CD4-positive, alpha-beta T cell treated with Interleukin-17A for 4 hours (primary cell): Measurements from ENCODE around the gene KDM4B.

Experiments
- DNase-seq: peaks from one replicate; pipeline ENCODE4 v3.0.0-alpha.2; 2020; ENCODE audit warnings: mixed read lengths

The KDM4B gene

DNA sequence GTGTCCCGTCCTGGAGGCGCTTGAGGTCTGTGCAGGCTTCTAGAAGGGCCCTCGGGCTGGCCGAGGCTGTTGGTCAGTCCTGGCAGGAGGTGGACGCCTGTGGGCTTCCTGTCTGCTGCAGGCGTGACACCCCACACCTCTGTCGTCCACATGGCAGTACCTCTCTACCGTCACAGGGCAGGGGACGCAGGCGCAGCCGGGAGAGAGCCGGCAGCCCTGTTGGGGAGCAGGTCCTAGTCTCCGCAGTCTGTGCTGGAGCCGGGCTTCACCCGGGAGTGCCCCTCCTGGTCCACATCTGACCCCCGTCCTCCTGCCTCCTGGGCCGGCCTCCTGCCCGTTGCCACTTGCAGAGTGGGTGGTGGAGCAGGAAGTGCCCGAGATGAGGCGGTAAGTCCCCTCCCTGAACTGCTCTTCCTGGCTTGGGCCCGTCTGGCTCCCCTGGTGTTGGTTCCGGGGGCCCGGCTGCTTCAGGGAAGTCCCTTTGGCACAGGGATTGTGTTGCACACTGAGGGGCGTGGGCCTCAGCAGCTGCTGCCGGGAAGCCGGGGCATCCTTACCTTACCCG is 106.0 kb downstream of the KDM4B start:
- no peak for DNase-seq

DNA sequence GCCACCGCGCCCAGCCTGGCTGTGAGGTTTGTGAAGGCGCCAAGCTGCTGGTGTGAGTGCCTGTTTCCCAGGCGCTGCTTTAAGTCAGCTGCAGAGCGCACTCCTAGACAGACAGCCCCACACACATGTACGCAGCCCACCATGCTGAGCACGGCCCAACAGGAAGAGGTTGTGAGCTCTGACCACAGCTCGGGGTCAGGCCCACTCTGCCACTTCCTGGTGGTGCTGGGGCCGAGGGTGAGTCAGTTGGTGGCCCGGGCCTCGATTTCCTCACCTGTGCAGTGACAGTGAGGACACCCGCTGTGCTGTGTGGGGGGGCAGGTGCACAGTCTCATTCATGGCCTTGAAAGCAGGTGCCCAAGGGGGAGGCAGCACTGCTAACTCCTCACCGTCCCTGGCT is 106.7 kb downstream of the KDM4B start:
- DNase-seq, result no peak

DNA sequence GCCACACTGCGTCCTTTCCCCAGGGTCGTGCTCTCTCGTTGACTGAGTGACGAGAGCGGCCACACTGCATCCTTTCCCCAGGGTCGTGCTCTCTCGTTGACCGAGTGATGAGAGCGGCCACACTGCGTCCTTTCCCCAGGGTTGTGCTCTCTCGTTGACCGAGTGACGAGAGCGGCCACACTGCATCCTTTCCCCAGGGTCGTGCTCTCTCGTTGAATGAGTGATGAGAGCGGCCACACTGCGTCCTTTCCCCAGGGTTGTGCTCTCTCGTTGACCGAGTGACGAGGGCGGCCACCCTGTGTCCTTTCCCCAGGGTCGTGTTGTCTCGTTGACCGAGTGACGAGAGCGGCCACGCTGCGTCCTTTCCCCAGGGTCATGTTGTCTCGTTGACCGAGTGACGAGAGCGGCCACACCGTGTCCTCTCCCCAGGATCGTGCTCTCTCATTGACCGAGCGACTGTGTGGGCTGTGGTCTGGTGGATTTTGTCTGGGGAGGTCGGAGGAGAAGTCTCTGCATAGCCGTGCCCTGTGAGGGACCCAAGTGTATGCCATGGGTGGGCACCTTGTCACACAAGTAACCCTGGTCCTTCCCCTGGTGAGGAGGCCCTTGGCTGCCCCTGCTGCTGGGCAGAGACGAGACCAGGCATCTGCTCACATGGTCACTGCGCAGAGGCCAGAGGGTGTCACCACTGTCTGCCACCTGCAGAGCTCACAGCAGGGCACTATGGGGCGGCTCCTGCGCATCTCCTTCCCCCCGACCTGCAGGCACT is 107.7 kb downstream of the KDM4B start:
- no peak for DNase-seq

- DNase-seq, result no peak
These were observed 108.2 kb downstream of the KDM4B start for GRCh38 chr19:5077209-5077515.

GRCh38 chr19:5078182-5078581 is 109.3 kb downstream of the KDM4B start:
- peak; percentile 11 for DNase-seq

GRCh38 chr19:5078666-5079065 is 109.8 kb downstream of the KDM4B start:
- DNase-seq, result no peak

DNA sequence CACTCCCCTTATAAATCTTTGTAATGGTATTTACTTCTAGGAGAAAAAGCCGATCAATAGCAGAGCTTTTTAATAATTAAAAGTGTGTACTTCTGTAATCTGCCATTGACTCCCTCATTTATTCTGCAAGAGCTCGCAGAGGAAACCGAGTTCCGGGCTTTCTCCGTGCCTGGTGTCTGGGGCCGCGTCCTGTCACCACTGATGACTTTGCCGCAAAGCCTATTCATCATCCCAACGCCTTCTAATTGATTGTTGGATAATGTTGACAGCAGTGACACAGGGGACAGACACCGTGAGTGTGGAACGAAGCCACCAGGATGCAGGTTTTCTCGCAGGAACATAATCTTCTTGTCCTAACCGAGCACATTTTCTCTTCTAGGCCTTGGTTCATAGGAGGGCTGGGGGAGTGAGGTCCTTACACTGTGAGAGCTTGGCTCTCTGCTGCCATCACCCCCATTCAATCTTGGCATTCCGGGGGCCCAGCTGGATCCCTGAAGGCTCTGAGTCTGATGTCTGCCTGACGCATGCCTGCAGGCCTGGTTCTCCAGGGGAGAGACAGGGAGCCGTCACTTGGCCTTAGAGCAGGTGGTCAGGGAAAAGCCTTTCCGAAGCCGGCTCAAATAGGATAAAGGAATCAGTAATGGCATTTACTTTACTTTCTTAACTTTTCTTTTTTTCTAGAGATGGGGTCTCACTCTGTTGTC is 110.3 kb downstream of the KDM4B start:
- DNase-seq, result no peak

DNA sequence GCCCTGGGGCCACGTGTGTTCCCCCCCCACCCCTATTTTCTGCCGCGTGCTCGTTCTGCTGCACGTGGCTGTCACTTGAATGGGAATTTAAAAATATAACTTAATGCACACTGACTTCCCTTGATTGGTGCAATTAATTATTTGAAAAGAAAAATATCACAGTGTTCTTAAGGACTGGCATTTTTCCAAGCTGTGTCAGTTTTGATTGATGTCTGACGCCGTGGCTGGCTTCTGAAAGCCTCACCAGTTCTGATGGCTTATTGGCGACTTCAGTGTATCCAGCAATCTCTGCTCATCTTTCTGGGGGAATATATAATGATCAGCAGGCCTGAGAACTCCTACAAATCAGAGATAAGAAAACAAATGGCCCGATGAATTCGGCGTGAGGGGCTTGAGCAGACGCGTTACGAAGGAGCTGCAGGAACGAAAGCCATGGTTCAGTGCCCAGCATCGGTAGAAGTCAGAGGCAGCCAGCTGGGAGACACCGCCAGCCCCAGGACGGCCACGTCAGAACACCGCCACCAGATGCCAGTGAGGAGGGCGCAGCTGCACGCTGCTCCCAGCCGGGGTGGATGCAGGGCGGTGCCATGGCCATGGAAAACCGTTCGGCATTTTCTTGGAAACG is 111.2 kb downstream of the KDM4B start:
- DNase-seq, result no peak

DNA sequence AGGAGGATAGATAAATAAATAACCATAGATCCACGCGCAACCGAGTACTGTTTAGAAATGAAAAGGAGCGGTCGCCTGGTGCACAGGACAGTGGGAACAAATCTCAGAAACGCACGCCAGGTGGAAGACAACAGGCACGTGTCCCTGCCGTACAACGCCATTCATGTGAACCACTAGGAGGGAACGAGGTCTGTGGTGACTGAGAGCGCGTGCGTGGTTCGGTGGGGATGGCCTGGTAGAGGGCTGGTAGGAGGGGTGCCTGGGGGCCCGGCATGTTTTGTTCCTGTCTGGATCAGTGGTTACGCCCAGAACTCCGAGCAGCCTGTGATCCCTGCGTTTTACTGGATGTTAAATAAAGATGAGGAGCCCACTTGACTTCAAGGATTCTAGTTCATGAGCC is 111.9 kb downstream of the KDM4B start:
- DNase-seq, result no peak

- DNase-seq, result no peak
These were observed 112.7 kb downstream of the KDM4B start for GRCh38 chr19:5081443-5082161.

DNA sequence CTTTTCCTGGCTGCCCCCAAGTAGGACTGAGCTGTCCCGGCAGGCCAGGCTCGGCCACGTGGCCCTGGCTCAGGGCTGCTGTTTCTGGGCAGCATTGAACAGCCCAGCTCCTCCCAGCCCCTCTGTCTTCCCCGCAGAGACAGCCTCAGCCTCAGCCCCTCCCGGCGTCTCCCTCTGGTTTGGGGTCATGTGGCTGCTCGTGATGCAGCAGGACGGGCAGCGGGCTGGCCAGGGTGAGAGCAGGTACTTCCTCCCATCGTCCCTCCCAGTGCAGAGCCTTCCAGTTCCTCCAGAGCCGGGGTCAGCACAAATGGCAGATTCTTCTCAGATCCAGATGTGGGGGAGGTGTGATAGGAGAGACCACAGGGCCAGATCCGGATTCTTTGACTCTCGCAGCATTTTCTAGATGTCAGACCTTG is 114.6 kb downstream of the KDM4B start:
- no peak for DNase-seq

GRCh38 chr19:5085566-5085965 is 116.7 kb downstream of the KDM4B start:
- DNase-seq, result no peak

- DNase-seq, result no peak
These were observed 117.3 kb downstream of the KDM4B start for GRCh38 chr19:5086230-5086629.

GRCh38 chr19:5086725-5087439 is 118.0 kb downstream of the KDM4B start:
- no peak for DNase-seq

- no peak for DNase-seq
These were observed 120.4 kb downstream of the KDM4B start for GRCh38 chr19:5089283-5089682.

DNA sequence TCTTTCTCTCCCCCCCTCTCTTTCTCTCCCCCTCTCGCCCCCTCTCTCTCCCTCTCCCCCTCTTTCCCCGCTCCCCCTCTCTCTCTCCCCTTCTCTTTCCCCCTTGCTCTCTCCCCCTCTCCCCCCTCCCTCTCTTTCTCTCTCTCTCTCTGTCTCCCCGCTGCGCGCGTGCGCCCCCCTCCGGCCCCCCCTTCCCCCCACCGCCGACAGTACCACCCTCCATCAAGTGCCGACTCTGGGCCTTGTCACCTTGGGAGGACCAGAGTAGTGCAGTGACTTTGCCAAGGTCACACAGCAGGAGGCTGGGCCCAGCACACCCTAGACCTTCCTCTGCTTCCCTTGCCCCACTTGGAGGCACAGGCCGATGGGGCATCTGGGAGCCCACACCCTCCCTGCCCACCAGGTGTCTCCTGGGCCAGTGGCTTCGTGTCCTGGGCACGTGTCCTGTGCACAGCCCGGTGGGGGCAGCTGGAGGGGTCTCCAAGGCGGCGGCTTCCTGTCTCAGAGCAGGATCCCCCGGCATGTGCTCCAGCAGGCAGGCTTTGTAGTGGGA is 121.6 kb downstream of the KDM4B start:
- no peak for DNase-seq

DNA sequence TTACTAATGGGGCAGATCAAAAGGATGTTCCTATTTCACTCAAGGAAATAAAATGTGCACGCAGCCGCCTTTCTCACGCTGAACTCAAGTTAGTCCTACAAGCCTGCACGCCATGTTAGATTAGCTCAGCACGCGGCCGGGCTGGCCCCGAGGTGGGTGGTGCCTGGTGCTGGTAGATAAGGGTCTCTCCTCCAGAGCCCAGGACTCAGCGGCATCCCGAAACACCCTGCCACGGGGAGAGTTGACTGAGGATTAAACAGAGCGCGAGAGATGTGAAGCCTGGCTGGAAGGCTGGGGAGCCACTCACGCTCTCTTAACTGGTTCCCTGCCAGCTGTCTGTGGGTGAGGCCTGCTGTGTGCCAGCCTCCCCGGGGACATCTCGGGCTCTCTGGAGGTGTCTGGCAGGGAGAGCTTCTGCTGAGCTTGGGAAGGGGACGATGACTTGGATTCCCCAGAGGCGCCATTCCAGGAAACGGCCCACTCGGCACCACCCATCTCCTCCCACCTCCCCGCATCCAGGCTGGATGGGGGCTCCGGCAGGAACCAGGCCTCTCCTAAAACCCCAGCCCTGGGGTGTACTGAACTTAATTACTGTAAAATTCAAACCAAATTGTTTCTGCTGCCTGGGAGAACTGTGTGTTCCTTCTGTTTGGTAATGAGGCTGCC is 122.2 kb downstream of the KDM4B start:
- DNase-seq, result no peak

GRCh38 chr19:5091684-5092480 is 123.0 kb downstream of the KDM4B start:
- DNase-seq, result no peak

GRCh38 chr19:5092481-5092843 is 123.5 kb downstream of the KDM4B start:
- DNase-seq, result no peak

DNA sequence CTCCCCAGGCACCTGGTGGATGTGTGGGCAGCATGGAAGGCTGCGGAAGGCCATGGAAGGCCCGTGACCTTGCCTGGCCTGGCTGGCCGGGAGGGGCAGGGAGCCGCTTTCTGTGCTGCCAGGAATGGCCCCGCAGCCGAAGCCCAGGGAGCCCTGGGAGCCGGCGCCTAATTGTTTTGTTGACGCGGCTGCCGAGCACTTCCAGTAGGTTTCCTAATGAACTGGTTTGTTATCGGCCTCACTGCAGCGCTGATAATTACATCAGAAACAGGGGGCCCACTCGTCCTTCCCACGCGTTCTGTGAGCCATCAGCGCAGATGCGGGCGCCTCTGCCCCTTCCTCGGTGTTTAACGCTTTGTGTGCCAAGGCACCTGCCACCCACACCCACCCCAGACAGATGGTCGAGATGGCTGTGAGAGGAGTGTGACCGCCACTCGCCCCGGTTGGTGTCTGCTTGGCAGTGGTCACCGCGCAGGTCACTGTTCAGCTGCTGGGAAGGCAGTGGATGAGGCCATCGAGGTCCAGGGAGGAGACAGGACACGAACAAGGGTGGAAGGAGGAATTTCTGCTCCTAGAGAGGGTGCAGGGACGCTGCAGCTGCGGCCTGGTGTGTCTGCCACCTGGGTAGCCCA is 124.5 kb downstream of the KDM4B start:
- no peak for DNase-seq
